PC-9 (cell line): Measurements from ENCODE around the gene CHFR.

Experiments used
- CTCF ChIP-seq: fragments of 200-600 bp; sonication (generic); conservative IDR thresholded peaks from 2 replicates; pipeline ENCODE4 v1.6.1; 2017; ENCODE audit warnings: mixed run types, antibody characterized with exemption, mild to moderate bottlenecking, moderate library complexity
- EZH2 ChIP-seq: fragments of 200-600 bp; sonication (generic); IDR thresholded peaks from 2 replicates; pipeline ENCODE4 v1.8.0; 2017; ENCODE audit warnings: antibody characterized with exemption, low read depth

GRCh38 chr12:132909030-132909368 is 21.6 kb upstream of the CHFR start:
- no peak for TF ChIP-seq CTCF
- TF ChIP-seq EZH2: no peak
